GM21825 (cell line): ENCODE measurements around the gene CAPG.
A peak's percentile ranks its signal among the peaks of the same experiment; 100 is the strongest.
"Not testable (repeated sequence)": the region's sequence is repeated elsewhere in the genome, so short reads cannot be mapped to it uniquely, and the experiment has no call there.

ENCODE experiments used
- ATAC-seq: cut with Tn5 transposase; IDR thresholded peaks from one replicate; pipeline ENCODE4 v1.9.1; 2021; ENCODE audit warnings: mild to moderate bottlenecking, moderate library complexity; ENCODE audit not compliant: unreplicated experiment

Gene CAPG

DNA sequence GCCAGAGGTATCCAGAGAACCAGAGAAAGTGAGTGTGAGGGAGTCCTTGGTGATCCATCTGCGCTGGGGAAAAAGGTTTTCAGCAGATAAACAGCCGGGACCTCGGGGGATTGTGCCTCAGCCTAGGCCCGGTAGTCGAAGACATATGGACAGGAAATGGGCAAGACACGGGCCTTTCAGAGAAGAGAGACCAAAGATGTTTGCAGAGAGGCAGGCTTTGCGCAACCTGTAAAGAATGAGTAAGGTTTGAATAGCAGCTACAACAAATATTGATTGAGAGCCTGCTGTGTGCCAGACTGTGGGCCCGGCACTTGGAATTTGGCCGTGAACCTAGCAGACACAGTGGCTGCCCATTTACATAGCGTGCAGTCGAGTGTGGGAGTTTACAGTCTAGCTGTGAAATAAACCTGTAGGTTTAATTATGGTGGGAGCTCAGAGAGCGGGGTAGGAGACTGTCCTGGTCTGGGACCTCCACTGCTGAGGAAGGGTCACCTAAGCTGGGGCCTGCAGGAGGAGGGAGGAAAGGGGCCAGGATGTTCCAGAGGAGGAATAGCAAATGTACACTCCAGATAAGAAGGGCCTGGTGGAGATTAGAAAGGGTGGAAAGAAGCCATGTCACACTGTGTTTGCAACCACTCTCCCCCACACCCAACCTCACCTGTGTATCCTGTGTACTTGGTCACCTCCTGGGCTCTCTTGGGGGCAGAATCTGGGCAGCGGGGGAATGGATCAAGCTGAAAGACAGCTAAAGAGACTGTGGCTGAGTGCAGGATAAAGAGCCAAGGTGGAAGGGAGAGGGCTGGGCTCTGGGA, 11.3 kb upstream of the CAPG start:
- no peak for ATAC-seq

GRCh38 chr2:85420536-85421259, 10.5 kb upstream of the CAPG start:
- ATAC-seq, result no peak

DNA sequence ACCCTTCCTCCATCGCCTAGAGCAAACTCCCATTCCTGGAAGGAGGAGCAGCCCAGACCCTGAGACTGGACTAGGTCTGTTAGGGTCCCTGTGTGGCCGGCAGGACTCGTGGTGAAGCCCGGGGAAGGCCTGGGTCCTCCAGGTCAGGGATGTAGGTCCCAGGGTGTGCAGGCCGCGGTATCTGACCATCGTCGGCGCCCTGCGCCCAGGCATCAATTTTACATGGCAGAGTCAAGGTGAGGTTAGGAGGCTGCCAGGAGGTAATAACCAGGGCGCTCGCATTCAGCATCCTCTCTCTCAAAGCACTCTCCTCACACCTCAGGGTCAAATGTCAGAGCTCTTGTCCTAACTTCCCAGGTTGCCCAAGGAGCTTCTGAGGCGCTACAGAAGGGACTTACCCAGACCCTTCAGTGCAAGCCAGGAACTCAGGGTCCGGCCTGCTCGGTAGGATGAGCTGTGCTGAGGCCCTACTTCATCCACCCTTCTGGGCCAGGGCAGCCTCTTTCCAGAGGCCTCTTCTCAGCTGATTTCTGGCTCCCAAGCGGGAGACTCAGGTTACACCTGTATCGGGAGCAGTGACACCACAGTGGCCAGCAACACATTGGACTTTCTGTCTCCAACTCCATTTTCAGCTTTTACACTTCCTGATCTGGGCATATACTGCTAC, 9.0 kb upstream of the CAPG start:
- ATAC-seq, result peak; percentile 3

DNA sequence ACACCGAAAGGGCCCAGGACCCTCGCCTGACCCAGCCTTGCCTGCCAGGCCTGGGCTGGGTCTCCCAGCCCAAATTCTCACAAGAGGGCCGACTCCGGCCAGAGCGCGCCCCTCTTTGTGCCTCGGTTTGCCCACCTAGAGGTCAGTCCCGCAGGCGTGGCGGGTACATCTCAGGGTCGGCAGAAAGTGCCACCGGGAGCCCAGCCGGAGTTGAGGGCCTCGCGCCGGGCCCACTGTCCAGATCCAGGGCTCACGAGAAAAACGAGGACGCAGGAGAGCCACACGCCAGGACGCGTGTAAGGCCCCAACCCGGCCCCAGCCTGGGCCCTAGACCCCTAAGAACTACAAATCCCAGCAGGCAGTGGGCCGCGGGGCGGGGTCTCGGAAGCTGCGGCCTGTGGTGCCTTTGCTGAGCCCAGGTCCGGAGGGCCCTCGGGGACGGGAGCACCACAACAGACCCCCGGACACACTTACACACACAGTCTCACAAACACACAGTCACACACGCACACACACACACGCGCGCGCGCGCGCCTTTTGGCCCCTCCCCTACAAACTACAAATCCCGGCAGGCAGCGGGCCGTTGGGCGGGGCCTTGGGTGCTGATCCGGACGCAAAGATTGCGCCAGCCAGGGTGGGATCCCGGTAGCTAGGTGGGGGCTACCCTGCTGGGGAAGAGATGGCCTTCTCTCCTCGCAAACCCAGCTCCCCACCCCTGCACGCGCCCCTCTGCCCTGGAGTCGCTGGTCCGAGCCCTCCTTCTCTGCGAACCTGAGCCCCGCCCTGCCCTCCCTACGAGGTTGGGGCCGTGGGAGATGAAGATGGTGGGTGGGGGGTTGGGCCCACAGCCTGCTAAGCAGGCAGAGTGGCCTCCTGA, 8.2 kb upstream of the CAPG start, which contains the start of gene SH2D6:
Gene SH2D6 (plus strand): TSS at position 583 of the 877 bp plus-strand sequence. CDS start 10,752 bp downstream, outside the sequence.
- peak; percentile 67 for ATAC-seq

DNA sequence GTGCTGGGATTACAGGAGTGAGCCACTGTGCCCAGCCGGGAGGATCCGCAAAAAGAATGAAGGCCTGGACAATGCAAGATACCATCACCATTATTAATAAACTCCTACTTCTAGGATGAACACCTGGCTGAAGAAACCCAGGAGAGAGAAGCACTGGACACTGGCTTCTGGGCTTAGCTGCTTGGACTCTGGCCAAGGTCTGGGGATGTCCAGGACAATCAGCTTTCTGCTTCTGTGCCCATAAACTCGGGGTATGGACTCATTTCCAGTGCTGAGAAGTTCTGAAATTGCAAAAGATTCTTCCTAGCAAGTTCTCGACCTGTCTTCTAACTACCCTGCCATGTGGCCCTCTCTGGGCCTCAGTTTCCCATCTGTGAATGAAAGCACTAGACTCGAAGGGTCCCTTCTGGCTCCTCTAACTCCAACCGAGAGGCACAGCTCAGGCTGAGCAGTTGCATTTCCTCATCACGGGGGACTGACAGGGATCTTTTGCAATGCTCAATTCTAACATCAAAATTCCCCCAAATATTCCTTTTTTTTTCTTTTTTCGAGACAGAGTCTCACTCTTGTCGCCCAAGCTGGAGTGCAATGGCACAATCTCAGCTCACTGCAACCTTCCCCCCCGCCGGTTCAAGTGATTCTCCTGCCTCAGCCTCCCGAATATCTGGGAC, 5.9 kb upstream of the CAPG start:
- ATAC-seq, result no peak

DNA sequence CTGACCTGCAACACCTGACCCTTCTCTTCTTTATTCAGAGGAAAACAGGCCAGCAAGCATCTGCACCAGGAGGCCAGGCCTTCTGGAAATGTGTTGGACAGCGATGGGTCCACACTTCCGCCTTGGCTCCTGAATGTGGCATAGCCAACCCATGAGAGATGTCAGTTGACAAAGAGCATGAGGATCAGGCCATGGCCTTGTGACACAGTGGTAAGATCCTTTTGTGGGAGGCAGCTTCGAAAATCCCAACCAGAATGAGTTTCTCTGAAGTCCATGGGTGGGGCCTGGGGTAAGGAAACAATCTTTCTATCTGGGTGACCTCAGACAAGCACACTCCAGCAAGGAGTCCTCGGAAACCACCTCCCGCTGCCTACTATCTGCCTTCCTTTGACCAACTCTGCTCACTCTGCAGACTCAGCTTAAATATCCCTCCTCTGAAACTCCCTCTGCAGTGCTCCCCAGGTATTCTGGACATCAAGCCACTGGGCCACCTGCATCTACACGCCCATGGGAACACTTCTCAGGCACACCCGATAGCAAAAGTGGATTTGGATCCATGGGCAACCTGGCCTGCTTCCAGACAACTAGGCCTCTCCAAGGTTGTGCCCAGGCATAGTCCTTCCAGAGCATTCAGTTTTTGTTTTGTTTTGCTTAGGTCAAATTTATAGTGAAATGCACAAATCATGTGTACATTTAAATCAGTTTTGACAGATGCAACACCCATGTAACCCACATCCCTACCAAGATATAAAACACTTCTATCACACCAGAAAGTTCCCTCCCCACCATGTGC, 4.8 kb upstream of the CAPG start:
- ATAC-seq, result no peak

DNA sequence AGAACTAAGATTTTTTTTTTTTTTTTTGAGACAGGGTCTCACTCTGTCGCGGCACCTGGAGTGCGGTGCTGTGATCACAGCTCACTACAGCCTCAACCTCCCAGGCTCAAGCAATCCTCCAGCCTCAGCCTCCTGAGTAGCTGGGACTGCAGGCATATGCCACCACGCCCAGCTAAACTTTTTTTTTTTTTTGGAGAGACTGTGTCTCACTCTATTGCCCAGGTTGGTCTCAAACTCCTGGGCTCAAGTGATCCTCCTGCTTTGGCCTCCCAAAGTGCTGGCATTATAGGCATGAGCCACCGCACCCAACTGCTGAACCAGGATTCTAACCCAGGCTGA, 4.2 kb upstream of the CAPG start:
- not testable (repeated sequence) for ATAC-seq

- no peak for ATAC-seq
These were observed 3.6 kb upstream of the CAPG start for GRCh38 chr2:85413592-85414420.

DNA sequence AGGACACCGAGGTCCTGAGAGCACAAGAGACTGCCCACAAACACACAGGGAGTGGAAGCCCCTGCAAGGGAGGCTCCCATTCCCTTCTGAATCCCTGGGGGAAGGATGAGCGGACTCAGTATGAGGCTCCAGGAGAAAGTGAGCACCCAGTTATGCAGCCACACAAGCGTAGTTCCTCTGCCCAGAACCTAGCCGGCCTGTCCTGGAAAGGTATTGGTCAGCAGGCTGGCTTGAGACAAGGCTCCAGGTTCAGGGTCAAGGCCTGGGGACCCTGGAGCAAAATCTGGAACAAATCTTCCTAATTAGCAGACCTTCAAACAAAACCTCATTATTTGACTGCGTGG, 1.2 kb upstream of the CAPG start:
- no peak for ATAC-seq

- no peak for ATAC-seq
These were observed 628 bp upstream of the CAPG start for GRCh38 chr2:85410584-85411404.

DNA sequence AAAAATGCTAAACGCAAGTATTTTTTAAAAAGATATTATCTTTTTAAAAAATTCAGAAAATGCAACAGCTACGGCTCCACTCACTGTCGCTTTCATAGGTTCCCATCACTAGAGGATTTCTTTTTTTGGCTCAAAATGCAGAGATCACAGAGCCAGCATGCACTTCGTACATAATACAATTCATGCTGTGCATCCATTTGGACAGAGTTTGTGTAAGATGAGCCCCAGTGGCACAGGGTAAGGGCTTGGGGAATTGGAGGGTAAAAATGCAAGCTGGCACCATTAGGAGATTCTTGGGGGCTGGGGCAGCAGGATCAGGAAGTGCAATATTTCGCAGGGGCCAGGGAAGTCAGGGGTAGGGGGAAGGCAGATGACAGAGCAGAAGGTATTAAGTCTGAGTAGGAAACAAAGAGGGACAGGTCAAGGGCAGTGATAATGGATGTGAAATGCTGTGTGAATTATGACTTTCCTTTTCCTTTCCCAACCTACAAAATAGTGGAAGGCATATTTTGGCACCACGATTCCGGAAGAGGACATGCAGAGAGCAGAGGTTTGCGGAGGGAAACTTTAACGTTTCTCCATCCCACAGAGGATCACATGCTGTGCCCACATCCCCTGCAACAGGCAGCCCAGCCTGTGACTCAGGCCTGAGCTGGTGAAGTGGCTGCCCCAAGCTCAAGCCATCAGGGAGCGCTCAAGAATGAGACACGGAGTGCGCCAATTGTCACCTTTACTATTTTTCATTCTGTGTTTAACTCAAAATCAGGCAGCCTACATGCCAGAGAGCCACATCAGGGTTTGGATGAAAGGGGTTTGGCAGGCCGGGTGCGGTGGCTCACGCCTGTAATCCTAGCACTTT, 4.7 kb downstream of the CAPG start:
- ATAC-seq, result peak; percentile 52

DNA sequence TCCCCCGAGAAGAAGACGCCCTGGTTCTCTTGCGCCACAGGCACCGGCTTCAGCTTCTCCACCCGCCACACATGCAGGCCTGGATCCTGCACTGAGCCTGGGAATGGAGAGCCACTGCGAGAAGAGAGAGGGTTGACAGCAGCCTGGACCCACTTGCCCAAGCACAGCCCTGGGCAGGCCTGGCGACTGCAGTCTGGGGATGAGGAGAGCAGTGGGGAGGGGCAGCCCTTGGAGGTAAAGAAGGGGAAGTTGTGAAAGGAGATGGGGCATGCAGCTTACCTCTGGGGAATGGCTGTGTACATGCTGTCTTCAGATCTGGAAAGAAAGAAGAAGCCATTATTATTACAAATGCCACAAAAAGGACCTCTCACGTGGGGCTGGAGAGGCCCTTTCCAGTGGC, 8.3 kb downstream of the CAPG start:
- ATAC-seq, result no peak

GRCh38 chr2:85401464-85401805, 8.7 kb downstream of the CAPG start:
- ATAC-seq, result no peak

DNA sequence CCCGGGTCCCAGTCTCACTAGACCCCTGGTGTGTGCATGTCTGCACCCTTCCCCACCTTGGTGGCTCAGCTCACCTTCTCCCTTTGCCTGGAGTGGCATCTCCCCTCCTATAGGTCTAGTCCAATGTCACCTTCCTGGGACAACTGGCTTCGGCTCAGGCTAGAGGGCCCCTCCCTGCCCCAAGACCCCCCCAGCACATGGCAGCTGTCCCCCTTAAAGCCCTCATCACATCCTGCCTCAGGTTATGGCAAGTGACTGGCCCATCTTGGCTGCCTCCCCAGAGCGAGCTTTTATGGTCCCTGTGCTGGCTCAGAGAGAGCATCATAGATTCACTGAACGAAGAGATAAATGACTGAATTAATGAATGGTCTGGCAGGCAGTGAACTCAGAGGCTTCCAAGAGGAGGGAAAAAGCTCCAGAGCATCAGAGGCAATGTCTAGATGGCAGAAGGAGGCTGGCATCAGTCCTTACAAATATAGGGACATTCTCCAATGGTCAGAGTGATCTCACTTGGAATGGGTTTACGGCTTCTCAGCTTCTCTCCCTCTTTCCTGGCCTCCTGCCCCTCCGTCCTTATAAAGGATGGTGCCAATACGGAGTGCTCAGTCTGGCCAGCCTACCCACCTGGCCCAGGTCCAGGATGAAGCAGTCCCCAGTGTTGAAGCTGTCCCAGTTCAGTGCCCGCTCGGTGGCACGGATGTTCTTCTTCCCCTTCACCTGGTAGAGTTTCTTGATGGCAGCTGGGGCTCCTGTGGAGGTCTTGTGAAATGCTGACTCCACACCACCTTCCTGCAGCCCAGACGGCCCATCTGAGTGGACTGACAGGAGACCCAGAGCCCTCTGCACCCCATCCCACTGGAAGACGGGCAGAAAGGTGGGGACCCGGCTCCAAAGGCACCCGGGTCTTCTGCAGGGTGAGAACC, 9.4 kb downstream of the CAPG start:
- ATAC-seq, result no peak

DNA sequence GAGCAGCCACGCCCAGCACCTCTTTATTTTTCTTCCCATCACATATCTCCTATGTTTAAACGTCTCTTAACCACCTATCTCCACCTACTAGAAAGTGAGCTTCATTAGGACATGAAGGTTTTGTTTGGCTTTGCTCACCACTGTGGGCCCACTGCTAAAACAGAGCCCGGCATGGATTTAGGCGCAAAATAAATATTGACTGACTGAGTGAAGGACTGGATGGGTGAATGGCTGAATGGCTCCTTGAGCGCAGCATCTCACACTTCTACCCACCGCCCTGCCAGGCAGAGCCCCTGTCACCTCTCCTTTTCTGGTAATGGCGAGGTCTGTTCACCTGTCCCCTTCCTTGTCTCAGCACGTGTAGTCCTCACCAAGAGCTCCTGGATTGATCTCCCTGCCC, 10.1 kb downstream of the CAPG start:
- no peak for ATAC-seq

DNA sequence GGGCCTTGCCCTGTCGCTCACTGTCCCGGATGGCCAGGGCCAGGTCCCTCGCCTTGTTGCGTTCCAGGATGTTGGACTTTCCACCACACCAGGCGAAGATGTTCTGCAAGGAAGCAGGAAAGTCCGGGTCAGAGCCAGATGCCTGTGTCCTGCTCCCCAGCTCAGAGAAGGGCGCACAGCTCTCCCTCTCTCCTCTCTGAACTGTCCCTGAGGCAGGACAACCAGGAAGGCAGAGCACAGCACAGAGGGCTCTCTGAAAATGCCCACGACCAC, 11.0 kb downstream of the CAPG start:
- ATAC-seq, result no peak
